Measurements from ENCODE around the gene ACSS3. TPM values are rescaled to one million over a fixed set of nuclear protein-coding genes. Genes with fewer than 3 reads are reported as not detected.

Gene ACSS3
- total and polyA plus RNA-seq, 2 of the 8 experiments (the other 6 are each of a cell fraction or from before 2014, with no cell fraction given) = 14.4 to 24.0 TPM

GRCh38 chr12:81253360-81253759 is 175.5 kb downstream of the ACSS3 start:
- Histone ChIP-seq H3K4me1 (replicated peaks in 1 of 4; ENCODE audit: control insufficient read depth in 3 of 4, insufficient read depth in 4 of 4, low read length in 3 of 4) (peaks cover 0 to 6% (median 4%) of the 10 kb centered on the region in 4 experiments; a peak in 4 of 7 replicates), H3K18ac (ENCODE audit: extremely low read depth, low read length) (no peak overlapping the region), H3K4me2 (ENCODE audit: insufficient read depth in 1 of 2, low read depth in 2 of 2, low read length in 2 of 2) (no peak overlapping the region), H3K36me3 (ENCODE audit: control insufficient read depth in 2 of 4, insufficient read depth in 4 of 4, low read length in 3 of 4) (no peaks in the 10 kb centered on the region; a peak in 2 of 8 replicates), H3K23ac (ENCODE audit: insufficient read length) (no peak overlapping the region), H3K14ac (ENCODE audit: insufficient read length) (no peak overlapping the region), H2BK120ac (replicated peaks; ENCODE audit: low read depth, low read length) (no peak overlapping the region), H3K23me2 (ENCODE audit: low read depth, low read length) (no peaks in the 10 kb centered on the region), H2AK5ac (ENCODE audit: low read depth, low read length) (no peak overlapping the region), H3K4ac (replicated peaks; ENCODE audit: insufficient read length, low read depth, low read length) (no peak overlapping the region), H3K9ac (replicated peaks in 1 of 4; ENCODE audit: extremely low read depth in 1 of 4, low read depth in 3 of 4, low read length in 3 of 4) (no peak overlapping the region), H3K27ac (ENCODE audit: low read depth, low read length) (no peak overlapping the region), H2BK5ac (ENCODE audit: low read depth, low read length) (no peak overlapping the region), H4K91ac (replicated peaks; ENCODE audit: insufficient read length, low read length) (no peak overlapping the region), H2BK12ac (ENCODE audit: low read depth, low read length) (no peak overlapping the region), H4K20me1 (replicated peaks in 1 of 2; ENCODE audit: control insufficient read depth in 1 of 2, insufficient read depth in 2 of 2, low read length in 2 of 2) (no peaks in the 10 kb centered on the region), H2BK20ac (ENCODE audit: low read length) (no peak overlapping the region), H4K8ac (ENCODE audit: extremely low read depth, insufficient read depth, low read length) (no peak overlapping the region), H3K4me3 (ENCODE audit: extremely low read depth in 1 of 4, insufficient read depth in 2 of 4, low read depth in 3 of 4, low read length in 4 of 4) (no peak overlapping the region), H3K79me1 (ENCODE audit: low read depth, low read length) (no peaks in the 10 kb centered on the region), H3K27me3 (replicated peaks in 1 of 4; ENCODE audit: control insufficient read depth in 3 of 4, extremely low read depth in 1 of 4, insufficient read depth in 3 of 4, low read length in 3 of 4) (no peaks in the 10 kb centered on the region), H3K79me2 (ENCODE audit: control insufficient read depth in 1 of 2, insufficient read depth in 2 of 2, low read length in 2 of 2) (no peaks in the 10 kb centered on the region), H4K5ac (ENCODE audit: insufficient read length, low read depth, low read length) (no peak overlapping the region), H2AFZ (ENCODE audit: low read length) (no peak overlapping the region), H3K9me3 (ENCODE audit: insufficient read depth in 2 of 2, low read depth in 1 of 2, low read length in 1 of 2) (no peaks in the 10 kb centered on the region), H2BK15ac (ENCODE audit: low read length) (no peak overlapping the region), H3K56ac (replicated peaks; ENCODE audit: insufficient read length, low read depth, low read length) (no peak overlapping the region)
- 91% methylated on average over 3 of the region's 3 CpGs; no CpG with 5 or more reads in 1 of the 2 experiments for WGBS, 2 experiments (ENCODE audit: extremely low coverage in 1 of 2, insufficient coverage in 1 of 2, insufficient read length in 1 of 2, insufficient replicate concordance in 2 of 2, low coverage in 1 of 2, low lambda C conversion rate in 2 of 2, missing lambda C conversion rate in 1 of 2)
- ChIA-PET CTCF (ENCODE audit: partially characterized antibody) (no interaction called here), POLR2A (ENCODE audit: partially characterized antibody) (no interaction called here)
- FAIRE-seq (no peak), DNase-seq (ENCODE audit: low read depth in 1 of 2, low spot score in 2 of 2) (no peak)
- TF ChIP-seq BCL11A (IDR thresholded peaks at IDR 0.05; ENCODE audit: low read depth in 2 of 2, low read length in 2 of 2) (no peak), USF2 (IDR thresholded peaks at IDR 0.05; ENCODE audit: low read length) (no peak), TEAD4 (IDR thresholded peaks at IDR 0.05; ENCODE audit: low read depth, low read length) (no peak), KDM5A (IDR thresholded peaks at IDR 0.05; ENCODE audit: low read length) (no peak), ASH2L (IDR thresholded peaks at IDR 0.05; ENCODE audit: low read length) (no peak), SP4 (IDR thresholded peaks at IDR 0.05; ENCODE audit: low read length) (no peak), PHF8 (conservative IDR thresholded peaks at IDR 0.05; ENCODE audit: low read depth, low read length) (no peak), SP2 (IDR thresholded peaks at IDR 0.05; ENCODE audit: low read length) (no peak), SP1 (IDR thresholded peaks at IDR 0.05; ENCODE audit: low read depth, low read length) (no peak), ZNF274 (IDR thresholded peaks at IDR 0.05; ENCODE audit: borderline replicate concordance, extremely low read depth, low read length) (no peak), MAFK (IDR thresholded peaks at IDR 0.05; ENCODE audit: low read depth, low read length) (no peak), POLR2AphosphoS5 (IDR thresholded peaks at IDR 0.05; ENCODE audit: low read depth, low read length) (no peak), CBX5 (IDR thresholded peaks at IDR 0.05; ENCODE audit: low read depth, low read length) (no peak), NANOG (IDR thresholded peaks at IDR 0.05; ENCODE audit: insufficient read depth, low read depth, low read length, poor library complexity, severe bottlenecking) (no peak), CHD1 (IDR thresholded peaks at IDR 0.05; ENCODE audit: low read depth, low read length) (no peak)

Data from H1 (cell line).